T-cell (primary cell): ENCODE results near the gene HPCA. TPM values are rescaled to one million over a fixed set of nuclear protein-coding genes. Genes with fewer than 3 reads are reported as not detected.
"Not testable (repeated sequence)": the region's sequence is repeated elsewhere in the genome, so short reads cannot be mapped to it uniquely, and the experiment has no call there.

Experiments used
- ATAC-seq, 4 experiments: fragments of 200-7000 bp in 3 of 4; fragments of 150-1000 bp in 1 of 4; cut with Tn5 transposase; replicated peaks in 1 of 4; 1 replicate in 3 of 4; 2 replicates in 1 of 4; pipeline ENCODE4 v1.10.0; 2021; ENCODE audit warnings: moderate library complexity in 3 of 4, mild to moderate bottlenecking in 2 of 4, moderate number of reproducible peaks in 1 of 4
- CTCF ChIA-PET, 2 donors: fragments of 300-600 bp; sonication (Branson Sonifier 250); formaldehyde crosslinking; loops; one replicate each; lab custom pipeline; 2022; ENCODE audit warnings: antibody characterized with exemption in 2 of 2; lab: Charles Lee
- POLR2A ChIA-PET, 2 donors: fragments of 300-600 bp; sonication (Branson Sonifier 250); formaldehyde crosslinking; loops; one replicate each; lab custom pipeline; 2022; ENCODE audit warnings: antibody characterized with exemption in 2 of 2; lab: Charles Lee
- DNase-seq, 35 experiments: peaks; one replicate each; pipeline versions ENCODE4 v3.0.0 to v3.0.0-alpha.2; 2013 to 2023
- H3K27ac ChIP-seq: one replicate; pipeline ENCODE4 v1.5.1; 2013; ENCODE audit warnings: low read length
- H3K27me3 ChIP-seq, 2 experiments: replicated peaks in 1 of 2; 1 replicate in 1 of 2; 2 replicates in 1 of 2; pipeline versions ENCODE4 v1.6.1 to v1.7.0; 2013; ENCODE audit warnings: low read length in 1 of 2, mixed read lengths in 1 of 2; ENCODE audit not compliant: control insufficient read depth in 2 of 2, insufficient read depth in 2 of 2; ENCODE audit errors: extremely low read depth in 1 of 2
- H3K36me3 ChIP-seq, 2 donors: 1 replicate in 1 of 2; 2 replicates in 1 of 2; pipeline versions ENCODE4 v1.6.1 to v1.7.0; 2013; ENCODE audit warnings: low read length in 1 of 2; ENCODE audit not compliant: control insufficient read depth in 2 of 2, insufficient read depth in 1 of 2; ENCODE audit errors: extremely low read depth in 1 of 2
- H3K4me1 ChIP-seq, 2 experiments: 1 replicate in 1 of 2; 2 replicates in 1 of 2; pipeline versions ENCODE4 v1.6.1 to v1.7.0; 2013; ENCODE audit warnings: low read length in 2 of 2, mixed read lengths in 1 of 2; ENCODE audit not compliant: insufficient read depth in 2 of 2, control insufficient read depth in 1 of 2; ENCODE audit errors: extremely low read depth in 1 of 2
- H3K4me3 ChIP-seq, 2 donors: 1 replicate in 1 of 2; 2 replicates in 1 of 2; pipeline versions ENCODE4 v1.5.1 to v1.7.0; 2013; ENCODE audit warnings: mild to moderate bottlenecking in 2 of 2, low read length in 1 of 2, moderate library complexity in 1 of 2; ENCODE audit not compliant: control insufficient read depth in 1 of 2; ENCODE audit errors: extremely low read depth in 1 of 2
- H3K9me3 ChIP-seq: 2 replicates; pipeline ENCODE4 v1.7.0; 2013
- H3K27ac Mint-ChIP-seq, 2 donors: one replicate each; pipeline ENCODE4 v1.8.0; 2020 to 2021; ENCODE audit warnings: mild to moderate bottlenecking in 2 of 2, mixed read lengths in 2 of 2
- H3K27me3 Mint-ChIP-seq, 2 donors: one replicate each; pipeline ENCODE4 v1.8.0; 2021 to 2022; ENCODE audit warnings: mixed read lengths in 2 of 2
- H3K36me3 Mint-ChIP-seq: one replicate; pipeline ENCODE4 v1.8.0; 2021; ENCODE audit warnings: mixed read lengths
- H3K4me1 Mint-ChIP-seq, 3 donors: one replicate each; pipeline ENCODE4 v1.8.0; 2020 to 2022; ENCODE audit warnings: mixed read lengths in 3 of 3, mild to moderate bottlenecking in 1 of 3
- H3K4me3 Mint-ChIP-seq, 3 donors: one replicate each; pipeline ENCODE4 v1.8.0; 2020 to 2022; ENCODE audit warnings: mild to moderate bottlenecking in 3 of 3, mixed read lengths in 3 of 3, moderate library complexity in 3 of 3
- H3K9me3 Mint-ChIP-seq, 3 donors: one replicate each; pipeline ENCODE4 v1.8.0; 2020 to 2022; ENCODE audit warnings: mixed read lengths in 3 of 3
- WGBS: methylation state at CpG from one replicate; pipeline ENCODE4 v1.1.5; 2013; ENCODE audit warnings: missing lambda C conversion rate; ENCODE audit not compliant: insufficient coverage; 5-methylcytosine and 5-hydroxymethylcytosine counted together
- total RNA-seq, 35 experiments: library from RNA in 6 of 35; stranded (reverse) in 6 of 35; fragments of 120-200 nt in 1 of 35; gene quantifications; one replicate each; pipeline versions ENCODE4 v1.2.1 to v1.2.4 and lab custom pipeline; 2013 to 2026

HPCA gene
- total RNA-seq, 5 donors from 2014 or later (not counting 1 experiment from before 2014, with no cell fraction given), result 0.45 to 0.54 TPM; not detected in 3

DNA sequence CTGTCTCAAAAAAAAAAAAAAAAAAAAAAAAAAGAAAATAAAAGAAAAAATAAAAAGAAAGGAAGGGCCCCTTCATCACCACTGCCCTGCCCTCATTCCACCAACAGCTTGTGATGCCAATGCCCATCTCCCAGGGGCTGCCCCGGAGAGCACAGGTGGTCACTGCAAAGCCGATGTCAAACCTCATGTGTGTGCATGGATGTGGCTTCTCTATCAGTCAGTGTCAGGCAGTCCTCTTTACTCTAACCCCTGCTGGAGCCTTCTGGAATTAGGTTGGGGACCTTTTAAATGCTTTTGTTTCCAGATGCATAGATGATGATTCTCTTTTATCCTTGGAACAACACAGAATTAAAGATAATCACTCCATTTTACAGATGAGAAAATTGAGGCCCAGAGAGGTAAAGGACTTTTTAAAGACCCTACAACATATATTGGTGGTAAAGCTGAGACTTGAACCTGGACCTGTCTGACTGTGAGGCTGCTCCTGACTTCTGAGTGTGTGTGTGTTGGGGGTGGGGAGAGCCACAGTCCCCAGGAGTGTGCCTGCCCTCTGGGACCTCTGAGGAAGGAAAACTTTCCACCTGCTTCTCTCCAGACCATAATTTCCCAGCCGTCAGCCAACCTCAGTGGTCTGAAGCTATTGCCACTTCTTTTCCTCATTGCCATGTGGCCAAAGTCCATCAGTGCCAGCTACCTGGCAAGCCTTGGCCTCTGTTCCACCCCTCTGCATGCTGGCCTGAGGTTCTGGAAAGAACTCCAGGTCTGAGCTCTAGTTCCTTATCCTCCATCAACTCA lies 17.9 kb downstream of the HPCA start:
- no peak overlapping the region for H3K27ac ChIP-seq
- H3K4me3 ChIP-seq, result no peak overlapping the region
- Mint-ChIP-seq H3K4me1 (peaks cover 8 to 13% (median 11%) of the 10 kb centered on the region in 3 donors), H3K36me3 (no peaks in the 10 kb centered on the region), H3K27me3 (peaks cover 29 to 36% of the 10 kb centered on the region in 2 donors), H3K9me3 (no peaks in the 10 kb centered on the region), H3K4me3 (no peak overlapping the region), H3K27ac (no peak overlapping the region)
- peaks cover 11 to 43% of the 10 kb centered on the region in 2 experiments for H3K27me3 ChIP-seq
- peaks cover 0 to 12% of the 10 kb centered on the region in 2 experiments for H3K4me1 ChIP-seq
- ATAC-seq (no peak), DNase-seq (no peak)
- H3K9me3 ChIP-seq, result no peaks in the 10 kb centered on the region
- CTCF ChIA-PET, result interaction anchor here (0.6 to 0.7 kb wide), 2 partner anchors 14 to 233 kb away, joined by 3 to 5 read pairs; no protein-coding TSS in a partner anchor
- POLR2A ChIA-PET, result no interaction called here
- 58% methylated on average over 2 of the region's 3 CpGs for WGBS
- H3K36me3 ChIP-seq, result no peaks in the 10 kb centered on the region

DNA sequence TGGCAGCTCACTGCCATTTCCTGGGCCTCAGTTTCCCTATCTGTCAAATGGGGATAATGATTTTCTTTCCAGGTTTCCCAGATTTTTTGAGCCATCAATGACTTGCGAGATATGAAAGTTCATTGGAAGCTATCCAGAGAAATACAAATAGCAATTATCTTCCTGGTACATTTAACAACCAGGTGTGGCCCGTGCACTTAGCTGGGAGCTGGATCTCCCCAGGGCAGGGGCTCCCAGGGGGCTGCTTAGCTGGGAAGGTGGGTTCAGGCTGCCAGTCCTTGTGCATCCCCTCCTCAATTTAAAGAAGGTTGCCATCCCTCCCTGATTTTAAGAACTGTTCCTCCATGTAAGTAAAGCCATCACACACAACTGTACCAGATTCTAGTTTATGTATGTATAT lies 18.5 kb downstream of the HPCA start:
- H3K4me3 Mint-ChIP-seq, result no peak overlapping the region
- Histone ChIP-seq H3K4me1 (peaks cover 0 to 12% of the 10 kb centered on the region in 2 experiments), H3K4me3 (no peak overlapping the region), H3K27me3 (peaks cover 9 to 39% of the 10 kb centered on the region in 2 experiments), H3K36me3 (no peaks in the 10 kb centered on the region), H3K9me3 (no peaks in the 10 kb centered on the region), H3K27ac (no peak overlapping the region)
- WGBS, result no CpG with 5 or more reads among the region's 2 CpGs
- DNase-seq (no peak), ATAC-seq (no peak)
- peaks cover 8 to 13% (median 11%) of the 10 kb centered on the region in 3 donors for H3K4me1 Mint-ChIP-seq
- H3K9me3 Mint-ChIP-seq, result no peaks in the 10 kb centered on the region
- POLR2A ChIA-PET, result interaction anchor here in 1 of 2 donors (0.6 kb wide), 1 partner anchor 133 kb away, joined by 3 read pairs; no protein-coding TSS in a partner anchor
- H3K27me3 Mint-ChIP-seq, result peaks cover 28 to 32% of the 10 kb centered on the region in 2 donors
- H3K27ac Mint-ChIP-seq, result no peak overlapping the region
- CTCF ChIA-PET, result interaction anchor here in 1 of 2 donors (0.6 kb wide), 1 partner anchor 232 kb away, joined by 3 read pairs; no protein-coding TSS in a partner anchor
- H3K36me3 Mint-ChIP-seq, result no peaks in the 10 kb centered on the region

DNA sequence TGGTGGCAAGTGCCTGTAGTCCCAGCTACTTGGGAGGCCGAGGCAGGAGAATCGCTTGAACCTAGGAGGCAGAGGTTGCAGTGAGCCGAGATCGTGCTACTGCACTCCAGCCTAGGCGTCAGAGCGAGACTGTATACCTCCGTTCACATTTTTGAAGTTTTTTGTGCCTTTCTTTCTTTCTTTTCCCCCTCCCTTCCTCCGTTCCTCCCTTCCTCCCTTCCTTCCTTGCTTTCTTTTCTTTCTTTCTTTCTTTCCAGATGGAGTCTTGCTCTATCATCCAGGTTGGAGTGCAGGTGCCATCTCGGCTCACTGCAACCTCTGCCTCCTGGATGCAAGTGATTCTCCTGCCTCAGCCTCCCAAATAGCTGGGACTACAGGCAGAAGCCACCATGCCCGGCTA lies 19.3 kb downstream of the HPCA start:
- H3K9me3 Mint-ChIP-seq, H3K9me3 ChIP-seq, H3K36me3 Mint-ChIP-seq, H3K36me3 ChIP-seq, H3K4me1 ChIP-seq, H3K27ac ChIP-seq, H3K4me1 Mint-ChIP-seq, H3K27ac Mint-ChIP-seq, DNase-seq, H3K4me3 Mint-ChIP-seq, CTCF ChIA-PET, H3K4me3 ChIP-seq, ATAC-seq: not testable (repeated sequence)
- peaks cover 7 to 31% of the 10 kb centered on the region in 2 experiments for H3K27me3 ChIP-seq
- H3K27me3 Mint-ChIP-seq, result peaks cover 20 to 24% of the 10 kb centered on the region in 2 donors
- WGBS, result 81% methylated on average over 9 of the region's 10 CpGs
- POLR2A ChIA-PET, result interaction anchor here in 1 of 2 donors (0.7 kb wide), 1 partner anchor 91 kb away, joined by 4 read pairs; no protein-coding TSS in a partner anchor

DNA sequence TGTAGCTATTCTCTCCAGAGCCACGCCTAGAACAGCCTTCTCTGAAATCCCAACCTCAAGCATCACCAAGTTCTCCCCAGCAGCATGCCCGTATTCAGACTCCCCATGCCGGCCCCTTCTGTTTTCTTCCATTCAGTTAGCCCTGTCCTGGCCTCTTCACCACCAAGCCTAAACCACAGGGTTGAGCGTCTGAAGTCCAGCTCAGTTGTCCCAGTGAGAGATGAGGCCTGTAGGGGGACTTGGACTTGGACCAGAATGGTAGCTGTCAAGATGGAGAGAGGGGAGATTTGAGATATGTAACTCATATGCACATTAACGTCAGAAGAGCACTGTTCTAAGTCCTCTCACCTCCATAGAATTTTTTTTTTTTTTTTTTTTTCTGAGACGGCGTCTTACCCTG lies 20.4 kb downstream of the HPCA start:
- Histone ChIP-seq H3K9me3 (no peaks in the 10 kb centered on the region), H3K36me3 (no peaks in the 10 kb centered on the region), H3K4me1 (peaks cover 0 to 2% of the 10 kb centered on the region in 2 experiments), H3K4me3 (no peak overlapping the region), H3K27ac (no peak overlapping the region), H3K27me3 (peaks cover 7 to 24% of the 10 kb centered on the region in 2 experiments)
- Mint-ChIP-seq H3K9me3 (no peaks in the 10 kb centered on the region), H3K4me1 (peaks cover 3 to 7% (median 5%) of the 10 kb centered on the region in 3 donors), H3K27me3 (peaks cover 15 to 19% of the 10 kb centered on the region in 2 donors), H3K4me3 (no peak overlapping the region), H3K36me3 (no peaks in the 10 kb centered on the region), H3K27ac (no peak overlapping the region)
- 100% methylated on average over 1 of the region's 7 CpGs for WGBS
- ATAC-seq (no peak), DNase-seq (no peak)
- CTCF ChIA-PET, result interaction anchor here (0.5 to 0.7 kb wide), 2 partner anchors 8 to 75 kb away, joined by 3 to 6 read pairs; no protein-coding TSS in a partner anchor
- POLR2A ChIA-PET, result interaction anchor here in 1 of 2 donors (0.6 kb wide), 1 partner anchor 28 kb away, joined by 3 read pairs; no protein-coding TSS in a partner anchor

DNA sequence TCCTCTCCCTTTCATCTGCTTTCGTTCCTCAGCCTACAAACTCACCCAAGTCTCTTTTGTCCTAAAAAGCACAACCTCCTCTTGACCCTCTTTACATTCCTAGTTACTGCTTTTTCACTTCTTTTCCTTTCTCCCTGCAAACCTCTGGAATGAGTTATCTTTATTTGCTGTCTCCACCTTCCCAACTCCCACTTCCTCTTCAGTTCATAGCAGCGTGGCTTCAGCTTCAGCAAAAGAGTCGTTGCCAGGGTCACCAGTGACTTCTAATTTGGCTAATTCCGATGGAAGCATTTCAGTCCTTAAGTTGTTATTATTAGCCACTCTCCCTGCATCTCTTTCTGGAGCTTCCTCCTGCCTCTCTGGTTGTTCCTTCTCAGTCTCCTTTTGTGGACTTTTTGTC lies 21.1 kb downstream of the HPCA start:
- CTCF ChIA-PET, result no interaction called here
- H3K27me3 Mint-ChIP-seq, result peaks cover 9 to 12% of the 10 kb centered on the region in 2 donors
- POLR2A ChIA-PET, result no interaction called here

DNA sequence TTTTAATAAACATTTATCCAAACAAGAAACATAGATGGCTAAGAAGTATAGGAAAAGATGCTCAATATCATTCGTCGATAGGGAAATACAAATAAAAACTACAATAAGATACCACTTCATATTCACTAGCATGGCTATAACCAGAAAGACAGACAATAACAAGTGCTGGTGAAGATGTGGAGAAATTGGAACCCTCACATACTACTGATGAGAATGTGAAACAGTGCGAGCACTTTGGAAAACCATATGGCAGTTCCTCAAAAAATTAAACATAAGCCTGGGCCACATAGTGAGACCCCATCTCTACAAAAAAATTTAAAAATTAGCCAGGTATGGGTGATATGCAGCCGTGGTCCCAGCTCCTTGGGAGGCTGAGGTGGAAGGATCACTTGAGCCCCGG lies 24.0 kb downstream of the HPCA start:
- Mint-ChIP-seq H3K27me3 (no peaks in the 10 kb centered on the region), H3K36me3 (no peaks in the 10 kb centered on the region), H3K9me3 (no peaks in the 10 kb centered on the region), H3K4me1 (no peaks in the 10 kb centered on the region), H3K27ac (no peak overlapping the region), H3K4me3 (no peak overlapping the region)
- no peaks in the 10 kb centered on the region for H3K4me1 ChIP-seq
- no CpG with 5 or more reads among the region's 5 CpGs for WGBS
- no peak overlapping the region for H3K27ac ChIP-seq
- ChIA-PET POLR2A (no interaction called here), CTCF (no interaction called here)
- no peaks in the 10 kb centered on the region for H3K36me3 ChIP-seq
- no peak overlapping the region for H3K4me3 ChIP-seq
- no peak for DNase-seq
- peaks cover 0 to 8% of the 10 kb centered on the region in 2 experiments for H3K27me3 ChIP-seq
- H3K9me3 ChIP-seq, result no peaks in the 10 kb centered on the region
- ATAC-seq, result no peak

More for the DNA sequence above, 21.1 kb downstream of the HPCA start:
- H3K4me1 ChIP-seq, result no peaks in the 10 kb centered on the region
- no peak for ATAC-seq
- peaks cover 3 to 16% of the 10 kb centered on the region in 2 experiments for H3K27me3 ChIP-seq
- Mint-ChIP-seq H3K27ac (no peak overlapping the region), H3K9me3 (no peaks in the 10 kb centered on the region), H3K4me1 (peaks cover 0 to 3% (median 0%) of the 10 kb centered on the region in 3 donors), H3K4me3 (no peak overlapping the region), H3K36me3 (no peaks in the 10 kb centered on the region)
- no peaks in the 10 kb centered on the region for H3K9me3 ChIP-seq
- WGBS, result 49% methylated on average over 4 of the region's 4 CpGs
- no peak for DNase-seq
- H3K36me3 ChIP-seq, result no peaks in the 10 kb centered on the region
- no peak overlapping the region for H3K27ac ChIP-seq
- no peak overlapping the region for H3K4me3 ChIP-seq
